ENCODE measurements around the gene VRTN.
A peak's percentile ranks its signal among the peaks of the same experiment; 100 is the strongest.
"Not testable (repeated sequence)": the region's sequence is repeated elsewhere in the genome, so short reads cannot be mapped to it uniquely, and the experiment has no call there.

VRTN gene, protein sequence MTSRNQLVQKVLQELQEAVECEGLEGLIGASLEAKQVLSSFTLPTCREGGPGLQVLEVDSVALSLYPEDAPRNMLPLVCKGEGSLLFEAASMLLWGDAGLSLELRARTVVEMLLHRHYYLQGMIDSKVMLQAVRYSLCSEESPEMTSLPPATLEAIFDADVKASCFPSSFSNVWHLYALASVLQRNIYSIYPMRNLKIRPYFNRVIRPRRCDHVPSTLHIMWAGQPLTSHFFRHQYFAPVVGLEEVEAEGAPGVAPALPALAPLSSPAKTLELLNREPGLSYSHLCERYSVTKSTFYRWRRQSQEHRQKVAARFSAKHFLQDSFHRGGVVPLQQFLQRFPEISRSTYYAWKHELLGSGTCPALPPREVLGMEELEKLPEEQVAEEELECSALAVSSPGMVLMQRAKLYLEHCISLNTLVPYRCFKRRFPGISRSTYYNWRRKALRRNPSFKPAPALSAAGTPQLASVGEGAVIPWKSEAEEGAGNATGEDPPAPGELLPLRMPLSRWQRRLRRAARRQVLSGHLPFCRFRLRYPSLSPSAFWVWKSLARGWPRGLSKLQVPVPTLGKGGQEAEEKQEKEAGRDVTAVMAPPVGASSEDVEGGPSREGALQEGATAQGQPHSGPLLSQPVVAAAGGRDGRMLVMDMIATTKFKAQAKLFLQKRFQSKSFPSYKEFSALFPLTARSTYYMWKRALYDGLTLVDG

DNA sequence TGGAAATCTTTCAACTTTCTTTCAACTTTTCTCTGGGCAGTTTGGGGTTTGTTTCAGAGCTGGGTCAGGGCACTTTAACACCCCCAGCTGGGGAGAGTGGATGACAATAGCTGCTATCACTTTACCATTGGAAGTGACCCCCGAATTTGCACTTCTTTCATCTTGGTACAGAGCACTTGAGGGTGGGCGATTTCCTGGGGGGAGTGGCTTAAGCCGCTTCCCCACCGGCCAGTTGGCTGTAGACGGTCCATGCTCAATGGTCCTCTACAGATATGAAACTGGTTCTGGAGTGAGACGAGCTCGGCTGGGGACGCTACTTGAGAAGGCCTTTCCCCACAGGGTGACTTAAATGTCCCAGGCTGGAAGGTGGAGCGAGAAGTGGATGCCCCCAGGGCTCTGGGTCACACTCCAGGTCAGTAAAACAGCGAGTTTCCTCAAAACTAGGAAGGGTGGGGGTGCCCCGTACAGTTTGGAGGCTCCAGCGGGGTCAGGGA is at the start of gene VRTN:
Gene VRTN (plus strand): TSS at position 231 of the 494 bp plus-strand sequence. CDS start 8,313 bp downstream, outside the sequence.
- DNase-seq: no peak

DNA sequence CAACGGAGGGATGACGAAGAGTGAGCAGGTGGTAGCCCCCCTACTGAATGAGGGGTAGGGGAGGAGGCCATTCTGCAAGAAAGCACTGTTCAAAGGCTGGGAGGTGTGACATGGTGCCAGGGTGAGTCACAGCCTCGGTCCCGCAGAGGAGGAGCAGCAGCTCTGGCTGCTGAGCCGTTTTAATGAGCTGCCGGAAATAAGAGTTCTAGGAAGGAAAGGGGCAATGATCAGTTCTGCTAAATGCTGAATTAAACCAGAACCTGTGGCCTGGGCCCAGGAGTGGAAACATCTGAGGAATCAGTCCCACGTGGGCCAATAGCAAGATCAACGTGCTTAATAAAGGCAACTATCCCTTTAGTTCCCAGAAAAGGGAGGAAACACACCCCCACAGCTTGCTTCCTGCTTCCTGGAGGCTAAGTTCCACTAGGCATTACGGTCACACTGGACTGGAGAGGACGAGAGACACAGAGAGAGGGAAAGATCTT is 49.2 kb upstream of the VRTN start:
- DNase-seq: no peak

DNA sequence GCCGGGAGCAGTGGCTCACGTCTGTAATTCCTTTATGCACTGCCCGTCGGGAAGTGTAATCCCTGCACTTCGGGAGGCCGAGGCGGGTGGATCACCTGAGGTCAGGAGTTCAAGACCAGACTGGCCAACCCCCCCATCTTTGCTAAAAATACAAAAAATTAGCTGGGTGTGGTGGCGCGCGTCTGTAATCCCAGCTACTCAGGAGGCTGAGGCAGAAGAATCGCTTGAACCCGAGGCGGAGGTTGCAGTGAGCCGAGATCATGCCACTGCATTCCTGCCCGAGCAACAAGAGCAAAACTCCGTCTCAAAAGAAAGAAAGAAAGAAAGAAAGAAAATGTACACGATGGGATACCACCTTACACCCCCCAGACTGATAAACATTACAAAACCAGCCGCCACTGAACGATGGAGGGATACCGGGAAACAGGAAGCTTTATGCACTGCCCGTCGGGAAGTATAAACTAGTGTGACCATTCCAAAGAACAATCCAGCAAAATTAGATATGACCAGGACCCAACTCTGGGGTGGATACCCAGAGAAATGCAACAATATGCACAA is 46.6 kb upstream of the VRTN start:
- no peak for DNase-seq

DNA sequence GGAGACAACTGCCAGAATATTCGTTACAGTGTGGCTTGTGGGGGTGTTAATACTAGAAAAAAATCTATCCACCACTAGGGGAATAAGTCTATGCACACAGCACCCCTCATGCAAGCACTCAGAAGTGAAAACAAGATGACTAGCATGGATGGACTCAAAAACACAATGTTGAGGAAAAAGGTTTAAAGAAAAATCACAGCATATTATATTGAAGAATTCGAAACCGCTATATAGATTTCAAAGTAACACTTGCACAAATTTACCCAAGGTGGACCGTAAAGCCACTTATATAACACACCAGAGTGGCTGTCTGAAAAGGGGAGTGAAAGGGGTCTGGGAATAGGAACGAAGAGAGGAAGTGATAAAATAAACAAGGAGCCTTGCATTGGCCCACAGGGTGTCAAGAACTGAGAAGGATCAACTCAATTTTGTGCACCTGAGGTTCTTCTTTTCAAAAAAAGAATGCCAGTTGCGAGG is 46.1 kb upstream of the VRTN start:
- DNase-seq: peak; percentile 15

DNA sequence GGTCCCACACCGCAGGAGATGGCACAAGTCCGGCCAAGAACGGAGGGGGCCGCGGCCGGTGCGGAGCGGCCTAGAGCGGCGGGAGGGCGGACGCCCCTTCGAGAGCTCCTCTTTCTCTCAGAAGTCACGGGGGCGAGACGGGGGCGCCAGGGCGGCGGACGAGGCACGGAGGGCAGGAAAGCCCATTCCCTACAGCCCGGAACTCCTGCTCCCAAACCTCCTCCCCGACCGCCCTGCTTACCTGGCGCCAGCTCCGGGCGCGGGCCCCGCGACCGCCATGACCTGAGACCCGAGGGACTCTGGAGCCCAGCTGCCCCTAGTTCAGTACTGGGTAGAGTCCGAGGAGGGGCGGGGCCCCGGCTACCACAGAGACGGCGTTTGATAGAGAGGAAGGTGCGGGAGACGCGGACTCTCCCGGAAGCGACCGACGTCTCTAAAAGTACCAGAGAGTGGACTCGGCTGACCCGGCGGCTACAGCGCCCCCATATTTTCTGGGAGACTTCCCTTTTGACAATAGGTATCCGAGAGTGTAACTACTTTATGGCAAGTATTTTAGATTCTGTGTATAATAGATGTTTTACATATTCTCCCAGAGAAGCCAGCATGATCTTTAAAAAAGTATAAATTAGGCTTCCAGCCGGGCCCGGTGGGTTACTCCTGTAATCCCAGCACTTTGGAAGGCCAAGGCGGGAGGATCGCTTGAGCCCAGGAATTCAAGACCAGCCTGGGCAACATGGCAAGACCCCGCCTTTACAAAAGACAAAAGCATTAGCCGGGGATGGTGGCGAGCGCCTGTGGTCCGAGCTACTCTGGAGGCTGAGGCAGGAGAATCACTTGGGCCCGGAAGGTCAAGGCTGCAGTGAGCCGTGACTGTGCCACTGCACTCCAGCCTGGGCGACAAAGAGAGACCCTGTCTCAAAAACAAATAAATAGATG is 45.4 kb upstream of the VRTN start, which contains the start of gene ABCD4:
Gene ABCD4 (minus strand): TSS at position 301 of the 936 bp plus-strand sequence. CDS start 22 bp downstream, at position 279.
- peak; percentile 90 for DNase-seq

DNA sequence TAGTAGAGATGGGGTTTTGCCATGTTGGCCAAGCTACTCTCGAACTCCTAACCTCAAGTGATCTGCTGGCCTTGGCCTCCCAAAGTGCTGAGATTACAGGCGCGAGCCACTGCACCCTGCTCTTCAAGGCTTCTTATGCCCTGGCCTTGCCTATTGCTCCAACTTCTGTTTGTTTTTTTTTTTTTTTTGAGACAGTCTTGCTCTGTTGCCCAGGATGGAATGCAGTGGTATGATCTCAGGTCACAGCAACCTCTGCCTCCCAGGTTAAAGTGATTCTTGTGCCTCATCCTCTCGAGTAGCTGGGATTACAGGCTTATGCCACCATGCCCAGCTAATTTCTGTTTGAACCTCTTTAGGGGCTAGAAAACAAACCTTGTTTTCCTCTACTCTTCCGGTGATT is 39.6 kb upstream of the VRTN start:
- DNase-seq: no peak

DNA sequence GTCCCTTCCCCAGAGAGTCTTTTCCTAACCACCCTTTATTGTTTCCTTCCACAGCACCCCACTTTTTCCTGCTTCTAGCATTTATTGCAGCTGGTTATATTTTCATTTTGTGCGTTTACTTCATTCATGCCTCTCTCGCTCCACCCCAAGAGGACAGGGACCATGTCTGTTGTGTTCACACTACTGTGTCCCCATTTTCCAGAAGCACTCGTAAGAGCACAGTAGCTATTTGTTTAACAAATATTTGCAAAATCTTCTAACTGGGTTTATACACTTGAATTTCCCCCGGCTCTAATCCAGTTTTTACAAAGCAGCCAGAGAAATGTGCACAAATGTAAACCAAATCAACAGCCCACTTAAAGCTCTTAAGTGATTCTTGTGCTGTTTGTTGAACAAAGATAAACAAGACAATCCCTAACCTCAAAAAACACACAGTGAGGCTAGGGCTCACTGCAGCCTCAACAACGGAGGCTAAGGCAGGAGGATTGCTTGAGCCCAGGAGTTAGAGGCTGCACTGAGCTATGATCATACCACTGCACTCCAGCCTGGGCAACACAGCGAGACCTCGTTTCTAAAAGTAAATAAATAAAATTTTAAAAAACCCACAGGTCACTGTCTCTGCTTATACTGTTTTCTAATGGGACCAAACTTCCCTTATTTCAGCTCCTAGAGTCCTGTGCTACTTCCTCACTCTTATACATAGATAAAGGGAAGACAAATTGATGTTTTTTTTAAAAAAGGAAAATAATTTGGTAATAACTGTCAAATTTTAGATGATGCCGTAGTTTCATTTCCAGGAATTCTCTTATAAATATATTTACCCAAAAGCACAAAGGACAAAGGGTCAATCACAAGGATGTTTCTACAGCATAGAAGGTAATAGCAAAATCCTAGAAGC is 38.9 kb upstream of the VRTN start:
- DNase-seq: no peak

DNA sequence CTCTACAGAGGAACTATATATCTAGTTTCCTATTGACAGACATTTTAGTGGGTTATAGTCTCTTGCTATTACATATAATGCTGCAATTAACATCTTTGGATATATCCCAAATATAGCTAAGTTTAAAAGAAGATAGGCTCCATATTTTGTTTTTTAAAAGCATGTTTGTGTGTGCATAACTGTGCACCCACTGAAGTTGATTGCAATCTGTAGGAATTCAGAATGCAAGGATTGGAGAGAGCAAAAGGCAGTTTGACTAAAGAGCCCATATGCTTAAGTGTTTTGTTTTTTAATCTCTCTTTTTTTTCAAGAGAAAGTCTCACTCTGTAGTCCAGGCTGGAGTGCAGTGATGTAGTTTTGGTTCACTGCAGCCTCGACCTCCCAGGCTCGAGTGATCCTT is 36.1 kb upstream of the VRTN start:
- no peak for DNase-seq

DNA sequence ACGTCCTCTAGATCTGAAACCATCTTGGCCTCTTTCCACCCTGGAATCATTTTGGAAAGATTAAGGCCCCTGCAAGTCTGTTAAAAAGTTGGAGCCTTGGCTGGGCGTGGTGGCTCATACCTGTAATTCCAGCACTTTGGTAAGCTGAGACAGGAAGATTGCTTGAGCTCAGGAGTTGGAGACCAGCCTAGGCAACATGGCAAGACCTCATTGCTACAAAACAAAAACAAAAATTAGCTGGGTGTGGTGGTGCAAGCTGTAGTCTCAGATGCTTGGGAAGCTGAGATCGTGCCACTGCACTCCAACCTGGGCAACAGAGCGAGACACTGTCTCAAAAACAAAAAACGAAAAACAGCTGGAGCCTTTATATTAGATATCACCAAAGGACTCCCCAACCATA is 34.7 kb upstream of the VRTN start:
- no peak for DNase-seq

DNA sequence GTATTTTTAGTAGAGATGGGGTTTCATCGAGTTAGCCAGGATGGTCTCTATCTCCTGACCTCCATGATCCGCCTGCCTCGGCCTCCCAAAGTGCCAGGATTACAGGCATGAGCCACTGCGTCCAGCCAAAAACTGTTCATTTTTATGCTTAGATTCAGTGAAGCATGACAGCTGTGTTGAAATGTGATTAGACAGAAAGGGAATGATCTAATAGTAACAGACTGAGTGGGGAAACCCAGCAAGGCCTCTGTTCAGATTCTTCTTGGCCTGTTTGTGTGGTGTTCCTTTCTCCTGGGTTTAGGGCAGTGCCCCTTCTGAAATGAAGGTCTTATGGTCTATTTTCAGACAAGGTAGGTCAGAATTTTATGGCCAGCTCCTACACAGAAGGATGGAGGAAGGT is 33.7 kb upstream of the VRTN start:
- no peak for DNase-seq

DNA sequence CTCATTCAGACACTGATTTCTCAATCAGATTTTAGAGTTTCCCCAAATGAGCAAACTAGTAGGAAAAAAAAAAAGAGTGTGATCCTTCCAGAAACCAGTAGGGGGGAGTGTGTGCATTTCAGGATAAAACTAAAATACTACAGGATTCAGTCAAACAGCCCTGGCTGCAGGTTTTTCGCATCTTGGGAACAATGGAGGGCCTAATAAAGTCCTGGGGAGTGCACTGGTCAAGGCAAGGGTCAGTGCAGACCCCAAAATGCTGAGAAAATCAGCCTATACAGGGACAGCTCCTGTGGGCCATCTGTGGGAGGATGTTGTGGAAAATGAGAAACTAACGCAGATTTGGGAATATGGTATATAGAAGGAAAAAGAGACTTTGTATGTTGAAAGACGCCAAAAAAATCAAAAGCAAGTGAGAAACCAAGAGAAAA is 23.3 kb upstream of the VRTN start:
- DNase-seq: no peak

DNA sequence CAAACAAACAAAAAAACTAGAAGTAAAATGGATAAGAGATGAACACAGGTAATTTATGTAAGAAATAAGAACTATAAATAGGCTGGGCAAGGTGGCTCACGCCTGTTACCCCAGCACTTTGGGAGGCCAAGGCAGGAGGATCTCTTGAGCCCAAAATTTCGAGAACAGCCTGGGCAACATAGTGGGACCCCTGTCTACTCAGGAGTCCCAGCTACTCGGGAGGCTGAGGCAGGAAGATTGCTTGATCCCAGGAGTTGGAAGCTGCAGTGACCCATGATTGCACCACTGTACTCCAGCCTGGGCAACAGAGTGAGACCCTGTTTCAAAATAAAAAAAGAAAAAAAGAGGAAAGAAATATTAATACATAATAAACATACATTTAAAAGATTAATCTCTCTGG is 22.8 kb upstream of the VRTN start:
- no peak for DNase-seq

DNA sequence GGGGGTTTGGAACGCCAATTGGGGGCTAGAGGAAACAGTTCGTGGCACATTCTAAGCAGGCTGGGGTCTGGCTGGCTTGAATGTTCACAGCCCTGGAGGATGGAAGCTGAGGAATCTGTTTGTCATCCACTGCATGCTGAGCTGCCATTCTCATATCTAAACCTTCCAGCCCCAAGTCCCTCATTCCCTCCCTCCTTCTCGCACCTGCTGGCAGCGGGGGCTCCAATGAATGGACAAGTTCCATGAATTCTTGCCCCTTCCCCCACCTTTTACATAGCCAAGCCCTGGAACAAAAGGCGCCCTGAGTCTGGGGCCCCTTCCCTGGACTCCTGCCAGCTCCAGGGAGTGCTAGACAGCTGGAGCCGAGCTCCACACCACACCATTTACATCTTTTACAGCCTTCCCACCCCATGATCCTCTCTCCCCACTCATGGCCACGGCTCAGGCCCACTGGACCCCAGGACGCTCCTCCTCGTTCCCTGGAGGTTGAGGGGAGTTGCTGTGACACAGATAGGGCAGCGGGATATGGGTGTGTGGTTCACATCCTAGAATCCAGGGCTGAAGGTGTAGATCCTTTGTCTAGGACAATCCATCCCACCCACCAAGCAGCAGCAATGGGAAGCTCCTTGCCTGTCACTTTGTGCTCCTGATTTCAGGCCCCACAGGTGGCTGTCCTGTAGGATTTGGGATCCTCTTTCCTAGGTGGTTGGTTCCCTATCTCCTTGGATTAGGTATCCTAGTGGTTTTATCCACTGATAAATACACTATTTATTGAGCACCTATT is 21.7 kb upstream of the VRTN start:
- DNase-seq: no peak

DNA sequence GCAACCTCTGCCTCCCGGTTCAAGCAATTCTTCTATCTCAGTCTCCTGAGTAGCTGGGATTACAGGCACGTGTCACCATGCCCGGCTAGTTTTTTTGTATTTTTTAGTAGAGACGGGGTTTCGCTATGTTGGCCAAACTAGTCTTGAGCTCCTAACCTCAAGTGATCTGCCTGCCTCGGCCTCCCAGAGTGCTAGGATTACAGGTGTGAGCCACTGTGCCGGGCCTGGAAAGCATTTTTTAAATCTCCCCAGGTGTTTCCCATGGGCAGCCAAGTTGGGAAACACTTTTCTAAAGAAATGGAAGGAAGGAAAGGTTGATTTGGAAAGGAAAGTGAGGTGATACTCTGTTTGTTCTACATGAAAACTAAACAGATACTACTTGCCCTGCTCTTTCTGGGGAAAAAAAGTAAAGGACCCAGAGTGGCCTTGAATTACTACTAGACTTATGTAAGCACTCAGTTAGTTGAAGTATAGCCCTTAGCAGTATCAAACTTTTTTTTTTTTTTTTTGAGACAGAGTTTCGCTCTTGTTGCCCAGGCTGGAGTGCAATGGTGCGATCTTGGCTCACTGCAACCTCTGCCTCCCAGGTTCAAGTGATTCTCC is 18.2 kb upstream of the VRTN start:
- DNase-seq: not testable (repeated sequence)

DNA sequence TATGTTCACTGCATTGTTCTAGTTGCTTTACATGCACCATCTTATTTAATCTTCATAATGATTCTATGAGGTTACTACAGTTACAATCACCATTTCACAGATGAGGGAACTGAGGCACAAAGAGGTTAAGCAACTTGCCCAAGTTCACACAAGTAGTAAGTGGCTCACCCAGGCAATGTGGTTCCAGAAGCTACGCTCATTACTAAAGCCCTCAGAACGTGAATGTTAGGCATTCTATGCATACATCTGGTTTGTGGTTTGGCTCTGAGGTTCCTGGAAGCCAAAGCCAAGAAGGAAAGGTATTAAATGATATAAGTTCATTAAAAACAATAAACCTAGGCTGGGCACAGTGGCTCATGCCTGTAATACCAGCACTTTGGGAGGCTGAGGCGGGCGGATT is 14.4 kb upstream of the VRTN start:
- no peak for DNase-seq

DNA sequence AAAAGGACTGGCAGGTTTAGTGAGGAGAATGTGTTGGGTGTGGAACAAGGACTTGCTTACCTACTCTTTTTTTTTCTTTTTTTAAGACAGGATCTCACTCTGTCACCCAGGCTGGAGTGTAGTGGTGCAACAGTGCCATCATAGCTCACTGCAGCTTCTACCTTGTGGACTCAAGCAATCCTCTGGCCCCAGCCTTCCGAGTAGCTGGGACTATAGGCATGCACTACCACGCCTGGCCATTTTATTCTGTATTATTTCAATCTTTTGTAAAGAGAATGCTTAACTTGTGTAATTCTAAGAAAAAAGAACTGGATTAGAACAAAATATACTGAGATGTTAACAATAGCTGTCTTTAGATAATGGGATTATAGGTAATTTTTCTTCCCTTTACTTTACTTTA is 1.9 kb upstream of the VRTN start:
- DNase-seq: no peak

DNA sequence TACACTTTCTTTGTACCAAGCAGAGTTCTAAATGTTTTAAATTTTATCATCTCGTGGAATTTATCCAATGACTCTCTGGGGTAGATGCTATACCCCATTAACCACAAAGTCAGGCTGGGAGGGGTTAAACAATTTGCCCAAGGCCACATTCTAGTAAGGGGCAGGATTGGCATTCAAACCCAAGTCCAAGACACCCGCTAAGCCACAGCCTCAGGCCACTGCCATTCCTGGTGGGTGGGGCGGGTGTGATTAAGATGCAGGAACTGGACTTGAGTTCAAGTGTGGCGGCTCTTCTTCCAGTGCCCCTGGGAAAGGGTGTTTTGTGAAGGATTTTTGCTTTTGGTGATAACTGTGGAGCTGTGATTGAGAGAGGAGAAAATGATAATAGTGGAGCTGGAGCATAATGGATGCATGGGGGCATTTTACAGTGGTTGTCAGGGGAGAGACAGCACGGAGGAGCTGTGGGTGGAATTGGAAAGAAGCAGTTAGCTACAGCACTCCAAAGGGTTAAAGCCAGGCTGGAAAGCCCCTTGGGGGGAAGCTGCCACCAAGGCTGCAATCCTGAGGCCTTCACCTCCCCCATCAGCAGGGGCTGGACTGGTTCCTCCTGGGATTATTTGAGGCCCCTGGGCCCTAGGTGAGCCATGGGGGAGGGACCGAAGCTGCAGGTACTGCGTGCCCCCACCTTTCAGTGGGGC is 1.0 kb upstream of the VRTN start:
- DNase-seq: no peak

DNA sequence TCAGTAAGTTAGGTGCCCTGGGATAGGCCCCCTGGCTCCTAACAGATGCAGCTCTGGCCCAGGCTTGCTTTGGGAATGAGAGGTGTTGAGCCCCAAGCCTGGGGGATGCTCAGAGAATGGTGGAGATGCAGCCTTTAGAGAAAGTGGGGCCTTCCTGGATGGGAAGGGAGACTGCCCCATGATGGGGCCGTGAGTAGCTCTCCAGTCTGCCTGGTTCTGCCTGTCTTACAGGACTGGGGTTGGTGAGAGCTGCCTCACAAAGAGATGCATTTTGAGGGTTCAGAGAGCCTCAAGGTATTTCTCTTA is 523 bp upstream of the VRTN start:
- DNase-seq: no peak

DNA sequence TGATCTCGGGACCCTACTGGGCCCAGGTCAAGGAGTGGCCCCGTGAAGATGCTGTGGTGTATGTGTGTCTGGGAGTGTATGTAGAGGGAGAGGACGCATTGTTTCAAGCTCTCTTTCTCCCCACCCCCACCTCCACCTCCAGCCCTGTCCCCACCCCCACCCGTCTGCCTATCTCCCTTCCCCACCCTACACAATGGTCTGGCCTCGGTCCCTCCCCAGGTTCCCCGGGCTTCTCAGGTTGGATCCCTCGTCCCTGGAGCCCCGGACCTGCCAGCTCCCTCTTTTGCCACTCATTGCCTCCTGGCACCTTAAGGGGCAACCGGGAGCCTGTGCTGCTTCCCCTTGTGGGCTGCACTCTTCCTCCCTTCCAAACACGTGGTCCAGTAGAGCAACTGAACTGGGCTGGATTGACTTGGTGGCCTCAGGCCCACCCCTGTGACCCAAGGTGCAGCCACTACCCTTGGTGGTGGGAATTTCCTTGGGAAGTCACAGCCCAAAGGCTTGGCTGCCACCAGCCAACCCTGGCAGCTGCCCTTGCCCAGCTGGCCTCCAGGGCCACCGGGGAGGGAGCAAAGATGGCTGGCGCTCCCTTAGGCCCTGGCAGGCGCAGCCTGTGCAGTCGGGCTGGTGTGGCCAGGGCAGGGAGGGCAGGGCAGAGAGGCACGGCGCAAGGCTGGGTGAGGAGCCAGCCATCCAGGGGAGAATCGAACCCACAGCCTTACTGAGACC is 628 bp downstream of the VRTN start:
- DNase-seq: no peak
